GM19468 (cell line): ENCODE measurements around the gene SARNP.
A peak's percentile ranks its signal among the peaks of the same experiment; 100 is the strongest.
"Not testable (repeated sequence)": the region's sequence is repeated elsewhere in the genome, so short reads cannot be mapped to it uniquely, and the experiment has no call there.

Experiments used
- ATAC-seq: cut with Tn5 transposase; IDR thresholded peaks from one replicate; pipeline ENCODE4 v1.9.1; 2021; ENCODE audit warnings: mild to moderate bottlenecking, moderate library complexity, moderate number of reproducible peaks; ENCODE audit not compliant: unreplicated experiment; ENCODE audit errors: extremely low read depth

SARNP gene

DNA sequence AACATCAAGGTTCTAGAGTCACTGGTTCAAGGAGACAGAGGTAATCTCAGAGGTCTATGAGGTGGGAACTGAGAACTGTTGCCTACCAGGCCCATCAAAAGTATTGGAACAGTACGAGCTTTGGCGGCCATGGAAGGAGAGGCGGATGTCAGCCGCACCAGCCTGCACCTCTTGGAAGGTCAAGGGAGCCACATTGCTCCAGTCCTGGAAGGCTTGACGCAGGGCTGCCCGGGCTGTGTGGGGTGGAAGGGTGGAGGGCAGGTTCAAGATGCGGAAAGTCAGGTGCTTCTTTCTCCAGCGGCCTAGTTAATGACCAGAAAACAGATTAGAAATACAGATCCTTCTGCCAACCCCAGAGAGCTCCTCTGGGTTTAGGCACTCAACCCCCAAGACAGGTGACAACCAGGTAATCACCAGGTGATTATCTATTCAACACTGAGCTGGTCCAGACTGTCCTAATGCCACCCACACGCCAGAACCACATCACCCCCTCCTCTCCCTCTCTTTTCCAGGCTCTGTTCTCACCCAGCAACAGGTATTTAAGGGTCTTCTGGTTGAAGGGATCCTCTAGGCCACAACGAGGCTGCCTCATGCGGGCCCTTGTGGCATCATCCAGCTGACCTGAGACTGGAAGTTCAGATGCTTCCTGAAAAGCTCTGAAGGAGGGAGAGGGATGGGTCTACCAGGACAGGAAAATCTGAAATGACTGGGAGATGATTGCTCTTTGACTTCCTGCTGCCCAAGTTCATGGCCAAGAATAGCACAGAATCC is 23.2 kb upstream of the SARNP start:
- no peak for ATAC-seq

DNA sequence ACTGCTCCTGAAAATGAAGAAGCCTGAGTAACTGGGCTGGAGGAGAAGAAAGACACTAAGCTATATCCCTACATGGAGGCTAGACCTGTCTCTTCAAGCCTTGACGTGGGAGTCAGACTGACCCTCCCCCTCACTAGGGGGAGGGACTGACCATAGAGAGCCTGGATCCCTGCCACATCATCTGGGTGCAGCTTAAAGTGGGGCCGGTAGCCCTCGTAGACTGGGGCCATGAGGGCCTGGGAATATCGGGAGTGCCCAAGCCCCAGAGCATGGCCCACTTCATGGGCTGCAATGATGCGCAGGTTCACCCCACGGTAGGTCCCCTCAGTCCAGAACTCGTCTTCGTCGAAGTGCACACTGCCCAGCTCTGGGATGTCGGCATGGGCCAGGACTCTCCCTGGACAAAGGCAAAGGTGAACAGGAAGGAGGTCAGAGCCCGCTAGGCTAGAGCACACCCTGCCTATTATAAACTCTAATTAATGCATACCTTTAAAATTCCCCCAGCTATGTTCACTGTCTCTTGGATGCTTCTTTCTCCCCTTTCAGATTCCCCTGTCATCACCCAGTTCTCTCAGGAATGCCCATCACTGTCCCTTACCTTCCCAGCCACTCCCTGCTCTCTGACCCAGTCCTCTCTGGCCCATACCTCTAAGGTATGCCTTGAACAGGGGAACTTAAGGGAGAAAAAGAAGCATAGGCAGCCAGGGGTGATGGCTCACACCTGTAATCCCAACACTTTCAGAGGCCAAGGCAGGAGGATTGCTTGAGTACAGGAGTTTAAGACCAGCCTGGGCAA is 22.0 kb upstream of the SARNP start:
- no peak for ATAC-seq

DNA sequence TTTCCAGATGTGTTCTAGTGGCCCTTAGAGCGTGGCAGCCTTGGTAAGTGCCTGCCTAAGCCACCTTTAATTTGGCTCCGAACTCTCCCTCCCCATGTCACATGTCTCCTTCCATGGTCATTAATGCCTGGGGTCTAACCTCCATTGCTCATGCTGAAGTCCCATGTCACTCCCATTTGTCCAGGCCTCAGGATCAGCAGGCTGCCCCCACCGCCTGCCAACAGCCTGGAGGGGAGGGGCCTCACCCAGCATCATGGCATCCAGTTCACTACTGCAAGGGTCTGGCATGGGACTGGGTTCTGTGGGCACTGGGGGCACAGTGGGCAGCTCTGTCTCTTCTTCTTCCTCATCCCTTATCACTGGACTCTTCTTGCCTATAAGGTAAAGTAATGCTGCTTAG is 20.8 kb upstream of the SARNP start:
- no peak for ATAC-seq

DNA sequence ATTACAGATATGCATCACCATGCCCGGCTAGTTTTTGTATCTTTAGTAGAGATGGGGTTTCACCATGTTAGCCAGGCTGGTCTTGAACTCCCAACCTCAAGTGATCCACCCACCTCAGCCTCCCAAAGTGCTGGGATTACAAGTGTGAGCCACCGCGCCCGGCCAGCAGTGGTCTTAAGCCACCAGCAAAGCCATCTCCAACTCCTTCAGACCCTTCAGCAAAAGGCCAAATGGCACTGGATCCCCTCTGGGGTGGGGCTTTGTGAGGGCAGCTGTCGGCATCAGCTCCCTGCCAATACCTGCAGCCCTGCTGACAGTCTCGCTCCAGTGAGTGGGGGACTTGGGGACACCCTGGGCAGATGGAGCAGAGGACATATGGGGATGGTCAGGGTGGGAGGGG is 16.9 kb upstream of the SARNP start:
- ATAC-seq, result not testable (repeated sequence)

DNA sequence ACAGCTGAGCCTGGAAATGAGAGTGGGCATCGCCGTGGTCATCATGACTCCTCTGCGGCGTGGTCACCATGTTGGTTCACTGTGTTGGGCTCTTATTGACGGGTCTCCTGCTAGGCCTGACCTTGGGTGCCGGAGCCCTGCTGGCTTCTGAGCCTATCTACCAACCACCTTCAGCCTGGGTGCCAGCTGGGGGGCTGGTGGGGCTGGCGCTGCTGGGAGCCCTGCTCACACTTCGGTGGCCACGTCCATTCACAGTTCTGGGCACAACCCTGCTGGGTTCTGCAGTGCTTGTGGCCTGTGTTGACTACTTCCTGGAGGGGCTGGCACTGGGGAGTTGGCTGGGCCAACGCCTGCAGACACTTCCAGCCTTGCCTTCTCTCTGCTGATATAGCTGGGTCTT is 15.5 kb upstream of the SARNP start:
- ATAC-seq, result no peak

DNA sequence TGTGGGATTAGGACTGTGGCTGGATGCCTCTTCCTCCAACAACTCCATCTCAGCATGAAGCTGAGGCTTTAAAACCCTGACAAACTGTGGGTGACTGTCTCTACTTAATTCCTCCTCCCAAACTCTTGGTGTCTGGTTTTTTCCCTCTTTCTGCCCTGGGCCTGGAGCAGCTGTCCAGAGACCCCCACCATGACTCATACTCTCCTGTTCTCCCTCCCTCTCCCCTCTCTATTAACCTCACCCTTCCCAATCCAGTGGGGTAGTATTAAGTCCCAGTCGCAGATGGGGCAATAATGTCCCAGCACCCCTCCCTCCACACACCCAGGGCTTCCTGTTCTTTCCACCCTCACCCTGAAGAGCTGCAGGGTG is 13.9 kb upstream of the SARNP start:
- ATAC-seq, result no peak

DNA sequence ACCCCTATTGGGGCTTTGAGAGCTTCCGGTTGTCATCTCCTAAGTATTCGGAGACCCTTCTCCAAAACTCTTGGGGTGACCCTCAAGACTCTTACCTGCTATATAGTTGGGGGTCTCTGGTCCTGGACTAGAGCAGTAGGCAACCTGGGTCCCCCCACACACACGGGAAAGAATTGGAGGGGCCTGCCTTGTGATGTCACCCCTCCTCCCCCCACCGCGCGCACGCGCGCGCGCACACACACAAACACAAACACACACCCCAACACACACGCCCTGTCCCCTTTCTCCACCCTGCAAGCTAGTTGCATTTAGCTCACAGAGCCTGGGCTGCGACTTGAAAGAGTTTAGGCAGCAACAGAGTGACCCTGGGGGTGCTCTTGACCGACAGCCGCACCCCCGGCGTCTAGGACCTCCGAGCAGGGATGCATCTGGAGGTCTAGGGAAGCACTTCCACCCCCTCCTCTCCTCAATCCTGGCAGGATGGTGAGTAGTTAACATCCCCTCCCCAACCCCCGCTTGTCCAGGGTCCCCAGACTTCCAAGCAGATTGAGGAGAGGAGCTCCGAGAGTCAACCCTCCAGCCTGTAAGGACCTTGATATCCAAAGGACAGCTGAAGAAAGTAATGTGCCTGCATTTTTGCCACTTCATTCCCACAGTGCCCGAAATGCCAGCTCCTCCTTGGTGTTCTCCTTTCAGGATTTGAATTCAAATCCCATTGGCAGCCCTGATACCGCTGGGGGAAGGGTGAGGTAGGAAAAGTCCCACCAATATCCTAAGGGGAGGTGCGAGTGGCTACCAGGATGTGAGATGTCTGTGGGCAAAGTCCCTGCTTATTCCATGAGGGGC is 13.3 kb upstream of the SARNP start:
- ATAC-seq, result no peak

DNA sequence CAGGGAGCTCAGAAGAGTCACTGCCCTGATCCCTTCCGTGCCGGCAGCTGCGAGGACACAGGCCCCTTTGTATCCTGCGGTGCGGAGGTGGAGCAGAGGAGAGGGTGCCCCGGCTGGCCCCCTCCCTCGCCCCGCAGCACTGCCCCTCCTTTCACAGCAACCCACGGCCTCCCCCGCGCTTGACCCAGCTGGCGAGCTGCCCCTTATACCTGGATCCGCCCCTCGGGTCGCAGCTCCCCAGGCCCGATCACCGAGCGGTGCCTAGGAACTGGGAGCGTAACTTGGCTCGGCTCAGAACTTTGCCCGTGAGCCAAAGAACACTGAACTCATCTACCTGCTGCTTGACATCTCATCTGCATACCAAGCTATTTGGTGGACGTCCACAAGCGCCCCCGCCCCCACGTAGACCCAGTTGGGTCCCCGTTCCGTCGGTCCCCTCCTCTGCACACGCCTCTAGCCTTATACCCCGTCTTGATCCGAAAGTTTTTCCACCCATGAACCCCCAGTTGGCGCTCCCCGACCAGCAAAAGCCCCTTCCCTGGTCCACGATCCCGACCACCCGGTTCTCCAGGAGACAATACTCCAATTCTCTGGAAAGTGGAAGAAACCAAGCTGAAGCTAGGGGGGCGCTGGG is 12.6 kb upstream of the SARNP start:
- no peak for ATAC-seq

DNA sequence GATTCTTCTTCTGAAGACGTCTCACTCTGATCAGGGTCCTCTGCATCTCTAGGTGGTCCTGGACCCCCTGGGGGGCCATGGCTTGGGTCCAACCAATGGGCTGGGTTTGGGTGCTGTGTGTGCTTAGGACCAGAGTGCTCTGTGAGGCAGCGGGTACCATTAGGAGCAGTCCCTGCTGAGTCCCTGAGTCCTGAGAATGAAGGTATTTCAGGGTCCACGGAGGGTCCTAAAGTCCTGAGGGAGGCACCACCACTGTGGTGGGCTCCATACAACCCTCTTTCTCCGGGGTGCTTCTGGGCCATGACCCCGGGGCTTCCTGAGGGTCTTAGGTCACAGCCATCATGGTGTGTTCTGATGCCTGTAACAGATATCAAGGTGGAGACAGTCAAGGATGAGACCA is 10.8 kb upstream of the SARNP start:
- no peak for ATAC-seq

DNA sequence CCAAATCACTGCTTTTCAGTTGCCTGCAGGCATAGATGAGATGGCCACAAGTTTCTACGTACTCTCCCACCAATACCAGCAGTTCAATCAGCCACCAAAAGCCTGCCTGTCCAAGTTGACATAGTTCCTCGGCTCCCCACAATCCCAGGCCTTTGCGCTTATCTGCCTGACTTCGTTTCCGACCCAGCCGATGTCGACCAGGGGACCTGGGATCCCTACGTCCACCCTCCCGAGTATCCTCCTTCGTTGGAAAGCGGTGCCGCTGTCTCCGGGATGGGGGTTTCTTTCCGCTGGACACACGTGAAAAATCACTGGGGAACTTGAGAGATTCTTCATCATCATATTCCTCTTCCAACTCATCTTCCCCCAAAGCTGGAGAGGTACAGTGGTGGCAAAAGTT is 10.3 kb upstream of the SARNP start:
- ATAC-seq, result no peak

DNA sequence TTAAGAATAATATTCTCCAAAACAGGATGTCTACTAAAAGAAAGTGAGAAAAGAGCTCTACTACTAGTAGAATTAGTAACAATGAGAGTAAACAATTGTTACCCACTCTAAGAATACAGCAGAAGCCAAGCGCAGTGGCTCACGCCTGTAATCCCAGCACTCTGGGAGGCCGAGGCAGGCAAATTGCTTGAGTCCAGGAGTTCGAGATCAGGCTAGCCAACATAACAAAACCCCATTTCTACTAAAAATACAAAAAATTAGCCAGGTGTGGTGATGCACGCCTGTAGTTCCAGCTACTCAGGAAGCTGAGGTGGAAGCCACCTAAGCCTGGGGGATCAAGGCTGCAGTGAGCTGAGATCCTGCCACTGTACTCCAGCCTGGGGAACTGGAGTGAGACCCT is 7.2 kb upstream of the SARNP start:
- ATAC-seq, result no peak

DNA sequence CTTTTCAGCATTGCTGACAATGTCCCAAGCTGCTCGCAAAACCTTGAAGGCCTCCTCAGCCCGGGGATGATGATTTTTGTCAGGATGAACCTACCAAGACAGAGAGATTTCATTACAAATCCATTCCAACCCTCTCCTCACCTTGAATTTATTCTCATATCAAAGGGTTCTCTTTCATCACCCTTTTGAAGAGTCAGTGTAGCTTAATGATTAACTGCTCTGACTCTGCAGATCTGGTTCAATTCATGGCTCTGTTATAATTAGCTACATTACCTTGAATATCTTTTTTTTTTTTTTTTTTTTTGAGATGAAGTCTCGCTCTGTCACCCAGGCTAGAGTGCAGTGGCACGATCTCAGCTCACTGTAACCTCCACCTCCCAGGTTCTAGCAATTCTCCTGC is 5.9 kb upstream of the SARNP start:
- no peak for ATAC-seq

DNA sequence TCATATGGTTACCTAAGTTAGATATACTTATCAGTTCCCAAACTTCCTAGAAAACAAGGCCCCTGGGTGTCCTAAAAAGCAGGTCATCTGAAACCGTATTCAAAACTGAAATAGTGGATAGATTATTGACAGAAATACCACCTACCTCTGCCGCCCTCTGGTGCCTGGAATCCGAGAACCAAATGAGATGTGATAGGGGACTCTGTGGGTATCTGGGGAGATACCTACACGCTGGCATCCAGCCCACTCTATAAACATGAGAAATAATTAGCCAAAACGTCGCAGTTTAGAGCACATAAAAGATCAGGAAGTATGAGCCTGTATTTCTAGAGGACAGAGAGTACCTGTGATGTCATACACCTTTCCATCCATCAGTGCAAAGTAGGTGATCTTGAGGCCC is 4.7 kb upstream of the SARNP start:
- no peak for ATAC-seq

DNA sequence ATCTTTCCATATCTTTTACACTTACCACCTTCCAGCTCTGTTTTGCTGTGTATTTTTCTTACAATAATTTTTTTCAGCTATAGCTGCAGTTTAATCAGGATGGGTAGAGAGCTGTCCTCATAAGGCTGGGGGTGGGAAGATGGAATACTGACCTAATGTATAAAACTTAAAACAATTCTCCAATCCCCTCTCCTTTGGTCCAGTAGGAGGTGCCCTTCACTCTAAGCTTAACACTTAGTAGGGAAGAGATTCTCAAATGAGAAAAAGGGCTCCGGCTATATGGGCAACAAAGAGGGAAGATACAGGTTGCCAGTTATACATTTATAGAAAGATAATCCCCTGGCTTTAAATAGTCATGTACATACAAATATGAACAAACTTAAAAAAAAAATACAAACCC is 3.2 kb upstream of the SARNP start:
- no peak for ATAC-seq

DNA sequence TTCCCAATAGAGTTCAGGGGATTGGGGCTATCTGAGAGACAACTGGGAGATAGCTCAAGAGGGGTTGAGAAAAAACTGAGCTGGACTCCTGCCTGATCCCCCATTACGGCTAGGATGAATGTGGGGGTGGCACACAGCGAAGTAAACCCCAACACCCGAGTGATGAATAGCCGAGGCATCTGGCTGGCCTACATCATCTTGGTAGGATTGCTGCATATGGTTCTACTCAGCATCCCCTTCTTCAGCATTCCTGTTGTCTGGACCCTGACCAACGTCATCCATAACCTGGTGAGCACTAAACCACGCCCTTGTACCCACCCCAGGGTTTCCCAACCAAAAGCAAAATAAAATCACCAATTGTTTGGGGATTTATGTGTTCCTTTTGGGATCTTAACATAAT is 1.4 kb upstream of the SARNP start:
- ATAC-seq, result no peak

DNA sequence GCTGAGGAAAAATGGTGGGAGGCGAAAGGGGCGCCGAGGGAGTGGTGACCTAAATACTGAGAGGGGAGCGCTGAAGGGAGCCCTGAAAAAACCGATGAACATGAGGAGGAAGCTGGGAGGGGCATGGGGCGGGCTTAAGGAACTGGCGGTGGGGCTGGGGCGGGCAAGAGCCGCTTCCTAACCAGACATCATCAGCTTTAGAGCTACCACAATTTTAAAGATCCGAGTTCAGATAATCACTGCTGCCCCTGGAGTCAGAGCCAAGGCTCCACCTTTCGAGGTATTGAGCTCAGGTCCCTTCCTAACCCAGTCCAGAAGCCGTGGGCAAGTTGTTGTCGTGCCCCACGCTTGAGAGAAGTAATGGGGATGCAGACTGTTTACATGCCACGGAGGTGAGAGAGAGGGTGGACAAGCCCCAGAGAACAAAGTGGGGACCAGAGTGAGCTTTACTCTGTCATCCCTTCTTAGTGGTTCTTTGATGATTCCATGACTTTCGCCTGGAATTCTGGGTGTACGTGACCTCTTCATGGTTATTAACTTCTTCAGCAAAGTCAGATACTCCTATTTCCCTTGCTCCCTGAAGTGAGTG is 710 bp upstream of the SARNP start:
- ATAC-seq, result peak; percentile 1

DNA sequence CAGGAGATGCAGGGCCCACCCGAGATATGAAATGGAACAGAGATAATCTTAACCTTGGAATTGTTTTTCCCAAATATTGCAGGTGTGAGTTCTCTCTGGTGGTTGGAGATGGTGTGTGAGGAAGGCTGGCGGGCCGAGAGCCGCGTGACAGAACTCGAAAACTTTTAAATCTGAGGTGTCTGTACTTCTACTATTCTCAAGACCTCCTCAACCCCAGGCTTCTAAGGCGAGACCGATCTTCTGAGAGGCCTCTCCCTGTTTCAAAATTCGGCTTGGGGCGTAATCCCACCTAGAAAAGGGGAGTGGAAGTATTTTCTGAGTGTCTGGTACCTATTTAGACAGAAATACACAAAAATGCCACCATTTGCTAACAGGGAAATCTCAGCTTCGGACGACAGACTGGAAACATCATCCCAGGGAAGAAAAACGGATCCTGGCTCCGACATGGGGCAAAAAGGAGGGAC is 611 bp downstream of the SARNP start:
- no peak for ATAC-seq

DNA sequence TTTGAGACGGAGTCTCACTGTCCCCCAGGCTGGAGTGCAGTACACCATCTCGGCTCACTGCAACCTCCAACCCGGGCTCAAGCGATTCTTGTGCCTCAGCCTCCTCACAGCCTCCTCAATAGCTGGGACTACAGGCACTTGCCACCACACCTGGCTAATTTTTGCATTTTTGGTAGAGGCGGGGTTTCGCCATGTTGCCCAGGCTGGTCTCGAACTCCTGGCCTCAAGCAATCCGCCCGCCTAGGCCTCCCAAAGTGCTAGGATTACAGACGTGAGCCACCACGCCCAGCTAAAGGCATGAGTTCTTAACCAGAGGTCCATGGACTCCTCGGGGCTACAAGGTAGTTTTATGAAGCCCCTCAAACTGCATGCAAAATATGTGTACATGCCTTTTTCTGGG is 2.1 kb downstream of the SARNP start:
- no peak for ATAC-seq

DNA sequence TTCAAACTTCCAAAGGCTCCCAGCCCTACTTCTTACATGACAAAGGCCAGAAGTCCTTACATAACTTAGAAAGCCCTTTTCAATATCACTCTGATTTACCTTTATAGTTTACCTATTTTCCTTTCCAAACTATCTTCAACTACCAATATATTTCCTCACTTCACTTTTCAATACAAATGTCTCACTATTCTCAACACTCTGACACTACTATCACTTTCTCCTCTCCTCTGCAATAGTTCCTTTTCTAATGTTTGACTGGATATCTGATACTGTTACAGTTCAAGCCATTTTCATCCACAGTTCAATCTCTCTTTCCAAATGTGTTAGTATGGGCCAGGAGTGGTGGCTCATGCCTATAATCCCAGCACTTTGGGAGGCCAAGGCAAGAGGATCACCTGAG is 3.3 kb downstream of the SARNP start:
- ATAC-seq, result no peak

DNA sequence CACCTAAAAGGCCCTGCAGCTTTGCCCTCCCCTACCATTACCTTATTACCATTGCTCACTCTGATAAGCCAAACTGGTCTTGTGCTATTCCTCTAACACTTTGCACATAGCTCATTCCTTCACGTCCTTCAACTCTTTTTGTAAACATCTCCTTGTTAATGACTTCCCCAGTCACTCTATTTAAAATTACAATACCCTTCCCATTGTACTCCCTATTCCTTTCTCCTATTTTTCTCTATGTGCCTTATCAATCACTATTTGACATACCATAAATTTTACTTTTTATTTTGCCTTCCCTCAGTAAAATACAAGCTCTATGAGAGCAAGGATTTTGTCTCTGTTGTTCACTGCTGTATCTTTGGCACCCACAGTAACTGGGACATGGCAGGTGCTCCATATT is 5.4 kb downstream of the SARNP start:
- ATAC-seq, result no peak
